Nephron (organoid): ENCODE results near the gene RASGRP4.

Source experiments
- H3K27ac Mint-ChIP-seq, 3 experiments: 2 replicates each; pipeline ENCODE4 v1.8.0; 2020; ENCODE audit warnings: mixed read lengths in 3 of 3, mild to moderate bottlenecking in 2 of 3, moderate library complexity in 1 of 3
- H3K27me3 Mint-ChIP-seq: 2 replicates; pipeline ENCODE4 v1.8.0; 2021; ENCODE audit warnings: low read depth, mild to moderate bottlenecking, moderate library complexity, mixed read lengths
- H3K36me3 Mint-ChIP-seq: 2 replicates; pipeline ENCODE4 v1.8.0; 2020; ENCODE audit warnings: low read depth, mixed read lengths
- H3K4me1 Mint-ChIP-seq: 2 replicates; pipeline ENCODE4 v1.8.0; 2020; ENCODE audit warnings: mixed read lengths
- H3K4me3 Mint-ChIP-seq, 3 experiments: 2 replicates each; pipeline ENCODE4 v1.8.0; 2020; ENCODE audit warnings: mild to moderate bottlenecking in 3 of 3, mixed read lengths in 3 of 3, moderate library complexity in 2 of 3
- H3K9me3 Mint-ChIP-seq: 2 replicates; pipeline ENCODE4 v1.8.0; 2020; ENCODE audit warnings: mixed read lengths
- TF ChIP-seq, protein P1 (sequence below), 3 experiments: fragments of 200-600 bp; sonication (generic); IDR thresholded peaks; one replicate each; pipeline ENCODE4 v1.5.0; 2021; ENCODE audit warnings: antibody characterized with exemption in 3 of 3; ENCODE audit not compliant: unreplicated experiment in 3 of 3

Gene RASGRP4

DNA sequence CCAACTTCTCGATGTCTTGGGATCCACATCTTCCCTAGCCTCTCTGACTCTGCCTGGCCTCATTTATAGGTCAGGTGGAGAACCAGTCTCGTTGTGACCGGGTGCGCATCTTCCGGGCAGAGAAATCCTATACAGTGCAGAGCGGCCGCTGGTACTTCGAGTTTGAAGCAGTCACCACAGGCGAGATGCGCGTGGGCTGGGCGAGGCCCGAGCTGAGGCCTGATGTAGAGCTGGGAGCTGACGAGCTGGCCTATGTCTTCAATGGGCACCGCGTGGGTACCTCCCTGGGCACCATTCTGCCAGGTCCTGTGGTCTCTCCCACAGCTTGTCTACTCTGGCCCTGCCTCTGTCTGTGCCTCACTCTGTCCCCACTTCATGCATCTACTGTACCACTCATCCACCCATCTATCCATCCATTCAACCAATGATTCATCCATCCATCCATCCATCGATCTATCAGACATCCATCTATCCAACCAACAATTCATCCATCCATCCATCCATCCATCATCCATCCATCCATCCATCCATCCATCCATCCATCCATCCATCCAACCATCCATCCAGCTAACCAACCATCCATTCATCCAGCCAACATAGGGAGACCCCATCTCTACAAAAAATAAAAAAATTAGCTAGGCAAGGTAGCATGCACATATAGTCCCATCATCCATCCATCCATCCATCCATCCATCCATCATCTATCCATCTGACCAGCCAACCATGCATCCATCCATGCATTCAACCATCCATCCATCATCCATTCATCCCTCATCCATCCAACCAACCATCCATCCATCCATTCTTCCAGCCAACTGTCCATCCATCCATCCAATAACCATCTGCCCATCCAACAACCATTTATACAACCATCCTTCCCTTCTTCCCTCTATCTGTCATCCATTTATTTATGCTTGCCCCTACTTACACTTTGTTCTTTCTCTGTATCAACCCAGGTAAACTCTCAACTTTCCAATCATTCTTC, 41.8 kb upstream of the RASGRP4 start:
- Mint-ChIP-seq H3K27ac (no peak overlapping the region), H3K36me3 (peaks cover 14% of the 10 kb centered on the region), H3K27me3 (peaks cover 7% of the 10 kb centered on the region), H3K4me3 (no peak overlapping the region), H3K4me1 (no peaks in the 10 kb centered on the region), H3K9me3 (no peaks in the 10 kb centered on the region)
- TF ChIP-seq, protein P1, sequence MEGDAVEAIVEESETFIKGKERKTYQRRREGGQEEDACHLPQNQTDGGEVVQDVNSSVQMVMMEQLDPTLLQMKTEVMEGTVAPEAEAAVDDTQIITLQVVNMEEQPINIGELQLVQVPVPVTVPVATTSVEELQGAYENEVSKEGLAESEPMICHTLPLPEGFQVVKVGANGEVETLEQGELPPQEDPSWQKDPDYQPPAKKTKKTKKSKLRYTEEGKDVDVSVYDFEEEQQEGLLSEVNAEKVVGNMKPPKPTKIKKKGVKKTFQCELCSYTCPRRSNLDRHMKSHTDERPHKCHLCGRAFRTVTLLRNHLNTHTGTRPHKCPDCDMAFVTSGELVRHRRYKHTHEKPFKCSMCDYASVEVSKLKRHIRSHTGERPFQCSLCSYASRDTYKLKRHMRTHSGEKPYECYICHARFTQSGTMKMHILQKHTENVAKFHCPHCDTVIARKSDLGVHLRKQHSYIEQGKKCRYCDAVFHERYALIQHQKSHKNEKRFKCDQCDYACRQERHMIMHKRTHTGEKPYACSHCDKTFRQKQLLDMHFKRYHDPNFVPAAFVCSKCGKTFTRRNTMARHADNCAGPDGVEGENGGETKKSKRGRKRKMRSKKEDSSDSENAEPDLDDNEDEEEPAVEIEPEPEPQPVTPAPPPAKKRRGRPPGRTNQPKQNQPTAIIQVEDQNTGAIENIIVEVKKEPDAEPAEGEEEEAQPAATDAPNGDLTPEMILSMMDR (IDR thresholded peaks at IDR 0.05; ENCODE audit: unreplicated experiment in 3 of 3): no peak

DNA sequence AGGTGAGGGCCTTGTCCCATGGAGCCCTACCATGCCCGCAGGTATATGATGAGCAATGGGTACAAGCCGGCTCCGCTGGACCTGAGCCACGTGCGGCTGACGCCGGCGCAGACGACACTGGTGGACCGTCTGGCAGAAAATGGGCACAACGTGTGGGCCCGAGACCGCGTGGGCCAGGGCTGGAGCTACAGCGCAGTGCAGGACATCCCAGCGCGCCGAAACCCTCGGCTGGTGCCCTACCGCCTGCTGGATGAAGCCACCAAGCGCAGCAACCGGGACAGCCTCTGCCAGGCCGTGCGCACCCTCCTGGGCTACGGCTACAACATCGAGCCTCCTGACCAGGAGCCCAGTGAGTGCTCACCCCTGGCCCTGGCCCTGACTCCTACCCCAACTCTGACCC, 40.0 kb upstream of the RASGRP4 start:
- no peaks in the 10 kb centered on the region for H3K4me1 Mint-ChIP-seq
- TF ChIP-seq, protein P1 (IDR thresholded peaks at IDR 0.05; ENCODE audit: unreplicated experiment in 3 of 3): no peak

DNA sequence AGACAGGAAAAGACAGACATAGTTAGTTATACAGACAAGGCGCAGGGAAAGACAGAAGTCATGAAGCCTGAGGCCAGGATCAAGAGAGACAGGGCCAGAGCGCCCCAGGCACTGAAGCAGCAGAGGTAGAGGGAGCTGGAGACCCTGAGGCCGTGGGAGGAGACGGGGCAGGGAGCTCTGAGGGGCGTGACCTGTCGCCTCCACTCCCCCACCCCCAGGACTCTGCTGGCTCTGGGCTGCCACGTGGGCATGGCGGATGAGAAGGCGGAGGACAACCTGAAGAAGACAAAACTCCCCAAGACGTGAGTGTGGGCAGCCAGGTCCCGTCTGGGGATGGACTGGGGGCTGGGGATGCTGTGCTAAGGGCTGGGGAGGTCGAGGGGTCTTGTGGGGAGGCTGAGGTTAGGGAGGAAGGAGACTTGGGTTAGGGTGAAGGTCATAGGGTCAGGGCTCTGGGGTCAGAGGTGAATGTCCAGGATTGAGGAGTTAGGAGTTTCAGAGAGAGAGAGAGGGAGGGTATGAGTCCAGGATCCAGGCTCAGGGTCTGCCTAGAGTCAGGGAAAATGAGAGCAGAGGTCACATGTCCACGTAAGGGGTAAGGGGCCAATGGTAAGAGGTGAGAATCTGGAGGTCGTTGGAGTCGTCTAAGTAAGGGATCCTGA, 38.5 kb upstream of the RASGRP4 start:
- peaks cover 7% of the 10 kb centered on the region for H3K27me3 Mint-ChIP-seq
- H3K4me1 Mint-ChIP-seq: no peaks in the 10 kb centered on the region
- H3K27ac Mint-ChIP-seq: no peak overlapping the region
- peaks cover 25% of the 10 kb centered on the region for H3K36me3 Mint-ChIP-seq
- TF ChIP-seq, protein P1 (IDR thresholded peaks at IDR 0.05; ENCODE audit: unreplicated experiment in 3 of 3): no peak
- no peak overlapping the region for H3K4me3 Mint-ChIP-seq
- H3K9me3 Mint-ChIP-seq: no peaks in the 10 kb centered on the region

More for the DNA sequence above, 40.0 kb upstream of the RASGRP4 start:
- Mint-ChIP-seq H3K27me3 (peaks cover 7% of the 10 kb centered on the region), H3K36me3 (peaks cover 21% of the 10 kb centered on the region), H3K9me3 (no peaks in the 10 kb centered on the region), H3K4me3 (no peak overlapping the region), H3K27ac (no peak overlapping the region)

DNA sequence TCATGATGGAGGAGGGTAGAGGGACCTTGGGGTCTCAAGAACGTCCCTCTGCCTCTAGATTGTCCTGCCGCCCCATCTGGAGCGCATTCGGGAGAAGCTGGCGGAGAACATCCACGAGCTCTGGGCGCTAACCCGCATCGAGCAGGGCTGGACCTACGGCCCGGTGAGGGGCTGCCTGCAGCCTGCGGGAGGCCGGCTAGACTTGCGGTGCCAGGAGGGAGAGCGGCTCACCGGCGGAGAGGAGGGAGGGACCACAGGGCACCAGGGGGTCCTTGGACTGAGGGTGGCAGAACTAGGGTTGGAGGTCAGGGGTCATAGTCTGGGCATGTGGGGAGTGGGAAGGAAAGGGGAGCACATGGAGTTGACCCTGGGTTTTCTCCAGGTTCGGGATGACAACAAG, 37.3 kb upstream of the RASGRP4 start:
- Mint-ChIP-seq H3K27ac (no peak overlapping the region), H3K4me3 (no peak overlapping the region), H3K36me3 (peaks cover 28% of the 10 kb centered on the region), H3K9me3 (no peaks in the 10 kb centered on the region), H3K4me1 (no peaks in the 10 kb centered on the region), H3K27me3 (peaks cover 7% of the 10 kb centered on the region)
- TF ChIP-seq, protein P1 (IDR thresholded peaks at IDR 0.05; ENCODE audit: unreplicated experiment in 3 of 3): no peak

DNA sequence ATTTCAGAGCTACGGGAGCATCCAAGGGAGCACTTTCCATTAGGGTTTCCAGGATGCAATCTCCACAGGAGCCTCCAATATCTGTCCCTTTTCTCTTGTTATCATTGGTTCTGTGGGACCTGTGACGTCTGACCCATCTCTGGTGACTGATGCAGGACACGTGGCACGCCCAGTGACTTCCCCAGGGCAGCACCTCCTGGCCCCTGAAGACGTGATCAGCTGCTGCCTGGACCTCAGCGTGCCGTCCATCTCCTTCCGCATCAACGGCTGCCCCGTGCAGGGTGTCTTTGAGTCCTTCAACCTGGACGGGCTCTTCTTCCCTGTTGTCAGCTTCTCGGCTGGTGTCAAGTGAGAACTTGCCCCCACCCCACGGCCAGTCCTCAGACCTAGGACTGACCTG, 33.0 kb upstream of the RASGRP4 start:
- Mint-ChIP-seq H3K4me1 (no peaks in the 10 kb centered on the region), H3K27ac (no peak overlapping the region)

More for the DNA sequence above, 33.0 kb upstream of the RASGRP4 start:
- Mint-ChIP-seq H3K27me3 (no peaks in the 10 kb centered on the region), H3K9me3 (no peaks in the 10 kb centered on the region), H3K36me3 (peaks cover 25% of the 10 kb centered on the region), H3K4me3 (no peak overlapping the region)
- TF ChIP-seq, protein P1 (IDR thresholded peaks at IDR 0.05; ENCODE audit: unreplicated experiment in 3 of 3): no peak
